NOMO-1 treated with DMSO at 0.1 percent for 48 hours (cell line): ENCODE results near the gene TMEM141.
A peak's percentile ranks its signal among the peaks of the same experiment; 100 is the strongest.
"Not testable (repeated sequence)": the region's sequence is repeated elsewhere in the genome, so short reads cannot be mapped to it uniquely, and the experiment has no call there.

Experiments
- DNase-seq: peaks from one replicate; lab custom pipeline; 2025; ENCODE audit not compliant: unreplicated experiment; lab: John Stamatoyannopoulos, UW

Gene TMEM141

GRCh38 chr9:136773386-136774044 is 17.6 kb upstream of the TMEM141 start:
- DNase-seq, result peak; percentile 72

- no peak for DNase-seq
Observed at GRCh38 chr9:136774416-136775045, 16.6 kb upstream of the TMEM141 start.

- no peak for DNase-seq
Observed at GRCh38 chr9:136775191-136775590, 16.0 kb upstream of the TMEM141 start.

GRCh38 chr9:136776947-136777346 is 14.2 kb upstream of the TMEM141 start:
- no peak for DNase-seq

GRCh38 chr9:136777359-136777758 is 13.8 kb upstream of the TMEM141 start:
- DNase-seq, result no peak

GRCh38 chr9:136779808-136780207 is 11.3 kb upstream of the TMEM141 start:
- no peak for DNase-seq

GRCh38 chr9:136782452-136782851 is 8.7 kb upstream of the TMEM141 start:
- DNase-seq, result no peak

- DNase-seq, result peak; percentile 64
Observed at GRCh38 chr9:136784249-136784996, 6.7 kb upstream of the TMEM141 start.

GRCh38 chr9:136784997-136785361 is 6.2 kb upstream of the TMEM141 start:
- DNase-seq, result no peak

GRCh38 chr9:136785565-136786355 is 5.4 kb upstream of the TMEM141 start:
- not testable (repeated sequence) for DNase-seq

GRCh38 chr9:136786451-136786850 is 4.7 kb upstream of the TMEM141 start:
- no peak for DNase-seq

GRCh38 chr9:136786983-136787382 is 4.2 kb upstream of the TMEM141 start:
- not testable (repeated sequence) for DNase-seq

- peak; percentile 74 for DNase-seq
Observed at GRCh38 chr9:136787690-136788400, 3.3 kb upstream of the TMEM141 start.

GRCh38 chr9:136788644-136789522 is 2.3 kb upstream of the TMEM141 start:
- not testable (repeated sequence) for DNase-seq

- DNase-seq, result no peak
Observed at GRCh38 chr9:136789523-136789937, 1.6 kb upstream of the TMEM141 start.

- peak; percentile 66 for DNase-seq
Observed at GRCh38 chr9:136791516-136792276, 552 bp downstream of the TMEM141 start.

GRCh38 chr9:136792321-136793085 is 1.4 kb downstream of the TMEM141 start:
- DNase-seq, result no peak
